Kidney (tissue), 14 donors: Measurements from ENCODE around the gene GFRA1. TPM values are rescaled to one million over a fixed set of nuclear protein-coding genes. Genes with fewer than 3 reads are reported as not detected.

ENCODE experiments used
- DNase-seq, 5 donors: peaks; one replicate each; pipeline ENCODE4 v3.0.0-alpha.2; 2013 to 2020
- FAIRE-seq: peaks from 2 replicates; lab custom pipeline; 2012; peaks lifted over from hg19 to GRCh38; lab: Jason Lieb, UNC
- H3K27ac ChIP-seq, 2 donors: one replicate each; pipeline ENCODE4 v1.7.0; 2013; ENCODE audit warnings: low read depth in 2 of 2, low read length in 2 of 2, inconsistent platforms in 1 of 2
- H3K27me3 ChIP-seq: one replicate; pipeline ENCODE4 v1.7.1; 2013; ENCODE audit warnings: low read length, inconsistent platforms; ENCODE audit not compliant: control insufficient read depth, insufficient read depth
- H3K36me3 ChIP-seq, 3 donors: one replicate each; pipeline versions ENCODE4 v1.7.0 to v1.7.1; 2013; ENCODE audit warnings: low read length in 3 of 3, control low read depth in 1 of 3, inconsistent platforms in 1 of 3; ENCODE audit not compliant: insufficient read depth in 3 of 3, control insufficient read depth in 2 of 3
- H3K4me1 ChIP-seq, 3 donors: one replicate each; pipeline versions ENCODE4 v1.7.0 to v1.7.1; 2013; ENCODE audit warnings: low read length in 3 of 3, inconsistent platforms in 1 of 3, low read depth in 1 of 3; ENCODE audit not compliant: control insufficient read depth in 2 of 3, insufficient read depth in 2 of 3
- H3K4me3 ChIP-seq, 3 donors: one replicate each; pipeline versions ENCODE4 v1.7.0 to v1.8.1; 2013; ENCODE audit warnings: low read length in 3 of 3, control low read depth in 1 of 3, inconsistent platforms in 1 of 3
- H3K9ac ChIP-seq, 3 donors: one replicate each; pipeline versions ENCODE4 v1.7.0 to v1.7.1; 2013; ENCODE audit warnings: low read length in 3 of 3, control low read depth in 1 of 3, inconsistent platforms in 1 of 3
- H3K9me3 ChIP-seq, 3 donors: one replicate each; pipeline versions ENCODE4 v1.7.0 to v1.7.1; 2013; ENCODE audit warnings: low read length in 3 of 3, control low read depth in 1 of 3, inconsistent platforms in 1 of 3; ENCODE audit not compliant: control insufficient read depth in 2 of 3, insufficient read depth in 1 of 3
- intact Hi-C: fragments of 100-400 bp; cut with DNase I; formaldehyde crosslinking; loops from one replicate; pipeline ENCODE4 v1.11.1; 2022
- polyA plus RNA-seq: library from polyadenylated mRNA; stranded (reverse); fragments of 350-450 nt; fragmentation: Illumina TruSeq; extraction: RNeasy Lipid Tissue Mini Kit (QIAGEN cat#74804); gene quantifications from one replicate; pipeline ENCODE4 v1.2.3, GENCODE V29; 2014; ENCODE audit warnings: low read depth, low replicate concordance; ENCODE audit not compliant: insufficient read depth
- total RNA-seq: library from RNA; stranded (reverse); fragmentation: NEBNext Ultra II Directional; extraction: Animal tissue kit (Norgen Biotek cat#: 25700); gene quantifications from one replicate; pipeline ENCODE4 v1.2.1, GENCODE V29; 2021
- TF ChIP-seq, protein P1 (sequence below): IDR thresholded peaks from 3 replicates; pipeline ENCODE4 v1.5.1; 2012; ENCODE audit warnings: mild to moderate bottlenecking, moderate library complexity, borderline replicate concordance; ENCODE audit not compliant: insufficient read depth; ENCODE audit errors: extremely low read depth
- donor health status: control.
- donor health status: control.
- donor health status: control.
- donor health status: control.
- donor health status: control.
- donor health status: DM: yes; HTN: yes; CAD: no.
- donor health status: Normal renal cell carcinoma (clear cell type).

GFRA1 gene
- total and polyA plus RNA-seq, 2 donors from 2014 or later = 3.0 to 22.3 TPM

DNA sequence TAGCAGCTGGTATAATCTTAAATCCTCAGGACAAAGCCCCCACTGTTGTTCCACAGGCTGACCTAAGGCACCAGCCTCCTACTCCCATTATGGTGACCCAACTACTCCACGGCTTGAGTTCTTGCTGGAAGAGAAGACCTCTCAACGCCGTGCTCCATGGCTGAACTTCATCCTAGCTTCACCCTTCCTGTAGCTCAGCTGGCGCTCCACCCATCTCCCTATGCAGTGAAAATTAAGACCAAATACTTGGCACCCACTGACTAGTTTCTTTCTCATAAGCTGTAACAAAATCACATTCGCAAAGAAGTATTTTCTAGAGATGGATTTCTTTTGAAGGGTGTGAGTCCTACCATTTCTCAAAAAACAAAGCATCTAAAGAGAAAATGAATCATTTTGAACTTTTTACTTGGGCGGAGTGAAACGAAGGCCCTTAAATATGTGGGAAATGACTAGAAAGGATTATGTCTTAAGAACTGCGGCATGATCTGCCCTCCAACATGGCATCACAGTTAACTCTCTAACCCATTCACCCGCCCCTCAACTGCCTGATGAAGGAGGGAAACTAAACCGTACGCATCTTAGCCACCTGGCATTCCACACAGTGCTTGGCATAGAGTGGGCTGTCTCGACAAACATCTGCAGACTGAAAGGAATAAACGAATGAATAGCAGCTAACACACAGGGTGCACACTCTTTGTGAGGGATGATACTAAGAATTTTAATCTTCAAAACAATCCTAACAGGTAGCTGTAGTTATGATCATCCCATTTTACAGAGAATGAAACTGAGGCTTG is 32.7 kb downstream of the GFRA1 start:
- Histone ChIP-seq H3K4me1 (no peaks in the 10 kb centered on the region), H3K27ac (no peak overlapping the region), H3K27me3 (no peaks in the 10 kb centered on the region), H3K4me3 (no peak overlapping the region), H3K36me3 (no peaks in the 10 kb centered on the region), H3K9me3 (peaks cover 0 to 3% (median 0%) of the 10 kb centered on the region in 3 donors), H3K9ac (no peak overlapping the region)
- TF ChIP-seq, protein P1, sequence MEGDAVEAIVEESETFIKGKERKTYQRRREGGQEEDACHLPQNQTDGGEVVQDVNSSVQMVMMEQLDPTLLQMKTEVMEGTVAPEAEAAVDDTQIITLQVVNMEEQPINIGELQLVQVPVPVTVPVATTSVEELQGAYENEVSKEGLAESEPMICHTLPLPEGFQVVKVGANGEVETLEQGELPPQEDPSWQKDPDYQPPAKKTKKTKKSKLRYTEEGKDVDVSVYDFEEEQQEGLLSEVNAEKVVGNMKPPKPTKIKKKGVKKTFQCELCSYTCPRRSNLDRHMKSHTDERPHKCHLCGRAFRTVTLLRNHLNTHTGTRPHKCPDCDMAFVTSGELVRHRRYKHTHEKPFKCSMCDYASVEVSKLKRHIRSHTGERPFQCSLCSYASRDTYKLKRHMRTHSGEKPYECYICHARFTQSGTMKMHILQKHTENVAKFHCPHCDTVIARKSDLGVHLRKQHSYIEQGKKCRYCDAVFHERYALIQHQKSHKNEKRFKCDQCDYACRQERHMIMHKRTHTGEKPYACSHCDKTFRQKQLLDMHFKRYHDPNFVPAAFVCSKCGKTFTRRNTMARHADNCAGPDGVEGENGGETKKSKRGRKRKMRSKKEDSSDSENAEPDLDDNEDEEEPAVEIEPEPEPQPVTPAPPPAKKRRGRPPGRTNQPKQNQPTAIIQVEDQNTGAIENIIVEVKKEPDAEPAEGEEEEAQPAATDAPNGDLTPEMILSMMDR = no peak
- intact Hi-C loops = no loop called here
- FAIRE-seq (no peak), DNase-seq (no peak)

DNA sequence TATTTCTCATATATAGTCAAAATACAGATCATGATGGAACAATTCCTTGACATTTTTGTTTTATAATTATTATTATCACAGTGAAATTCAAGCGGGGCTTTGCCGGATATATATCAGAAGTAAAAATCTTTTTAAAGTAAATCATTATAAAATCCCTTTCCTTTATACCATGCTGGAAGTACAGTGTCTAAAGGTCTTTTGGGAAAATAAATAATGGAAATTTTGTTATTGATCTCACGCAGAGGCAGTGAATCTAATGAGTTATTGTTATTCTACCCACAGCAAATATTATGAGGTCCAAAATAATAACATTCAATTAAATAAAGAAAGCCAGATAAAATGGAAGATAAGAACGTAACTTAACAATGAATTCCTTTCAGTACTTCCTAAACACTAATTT is 33.8 kb downstream of the GFRA1 start:
- FAIRE-seq (no peak), DNase-seq (no peak)
- H3K36me3 ChIP-seq = no peaks in the 10 kb centered on the region
- H3K9ac ChIP-seq = no peak overlapping the region
- no peak overlapping the region for H3K4me3 ChIP-seq
- no peak overlapping the region for H3K27ac ChIP-seq
- intact Hi-C loops = no loop called here
- H3K4me1 ChIP-seq = no peaks in the 10 kb centered on the region
- H3K9me3 ChIP-seq = peaks cover 0 to 3% (median 0%) of the 10 kb centered on the region in 3 donors
- H3K27me3 ChIP-seq = no peaks in the 10 kb centered on the region
- TF ChIP-seq, protein P1 = no peak

DNA sequence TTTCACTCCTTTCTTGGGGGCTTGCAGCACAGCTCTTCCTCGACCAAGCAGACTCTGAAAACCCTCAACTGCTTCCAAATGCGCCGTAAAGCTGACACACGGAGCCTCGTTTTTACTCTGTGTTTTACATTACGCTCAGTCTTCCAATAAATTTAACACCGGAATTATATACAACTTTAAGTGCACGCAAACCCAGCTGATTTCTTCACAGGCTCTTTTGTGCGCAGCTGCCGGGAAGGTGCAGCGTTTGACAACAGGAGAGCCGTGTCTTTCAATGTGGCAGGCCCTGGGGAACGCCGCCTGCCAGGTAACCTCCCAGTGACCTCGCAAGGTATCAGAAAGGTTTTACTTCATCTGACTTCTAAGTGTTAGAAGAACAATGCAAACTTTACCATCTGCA is 35.0 kb downstream of the GFRA1 start:
- TF ChIP-seq, protein P1 = no peak
- Histone ChIP-seq H3K27me3 (no peaks in the 10 kb centered on the region), H3K9ac (no peak overlapping the region), H3K4me1 (no peaks in the 10 kb centered on the region), H3K9me3 (peaks cover 0 to 3% (median 0%) of the 10 kb centered on the region in 3 donors), H3K27ac (no peak overlapping the region), H3K4me3 (no peak overlapping the region), H3K36me3 (no peaks in the 10 kb centered on the region)
- peak in 3 of 5 donors; percentile 27 to 57 (median 46) for DNase-seq
- intact Hi-C loops = no loop called here
- no peak for FAIRE-seq
